HG02870 (cell line): ENCODE measurements around the gene RNU11.
"Not testable (repeated sequence)": the region's sequence is repeated elsewhere in the genome, so short reads cannot be mapped to it uniquely, and the experiment has no call there.

ENCODE experiments used
- ATAC-seq: cut with Tn5 transposase; IDR thresholded peaks from one replicate; pipeline ENCODE4 v1.9.1; 2021; ENCODE audit warnings: mild to moderate bottlenecking, moderate library complexity; ENCODE audit not compliant: unreplicated experiment

RNU11 gene

DNA sequence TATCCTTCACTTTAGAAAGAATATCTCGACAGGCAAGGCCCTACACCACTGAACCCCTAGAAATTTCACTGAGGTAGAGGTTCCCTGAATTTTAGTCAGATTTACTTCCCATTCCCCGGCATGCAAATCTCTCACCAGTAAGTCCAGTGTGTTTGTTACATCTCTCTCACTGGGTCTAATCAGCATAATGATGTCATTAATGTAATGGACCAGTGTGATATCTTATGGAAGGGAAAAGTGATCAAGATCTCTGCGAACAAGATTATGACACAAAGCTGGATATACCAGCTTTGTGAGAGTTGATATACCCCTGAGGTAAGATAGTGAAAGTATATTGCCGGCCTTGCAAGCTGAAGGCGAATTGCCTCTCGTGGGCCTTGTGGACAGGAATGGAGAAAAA, 7.9 kb downstream of the RNU11 start:
- no peak for ATAC-seq

DNA sequence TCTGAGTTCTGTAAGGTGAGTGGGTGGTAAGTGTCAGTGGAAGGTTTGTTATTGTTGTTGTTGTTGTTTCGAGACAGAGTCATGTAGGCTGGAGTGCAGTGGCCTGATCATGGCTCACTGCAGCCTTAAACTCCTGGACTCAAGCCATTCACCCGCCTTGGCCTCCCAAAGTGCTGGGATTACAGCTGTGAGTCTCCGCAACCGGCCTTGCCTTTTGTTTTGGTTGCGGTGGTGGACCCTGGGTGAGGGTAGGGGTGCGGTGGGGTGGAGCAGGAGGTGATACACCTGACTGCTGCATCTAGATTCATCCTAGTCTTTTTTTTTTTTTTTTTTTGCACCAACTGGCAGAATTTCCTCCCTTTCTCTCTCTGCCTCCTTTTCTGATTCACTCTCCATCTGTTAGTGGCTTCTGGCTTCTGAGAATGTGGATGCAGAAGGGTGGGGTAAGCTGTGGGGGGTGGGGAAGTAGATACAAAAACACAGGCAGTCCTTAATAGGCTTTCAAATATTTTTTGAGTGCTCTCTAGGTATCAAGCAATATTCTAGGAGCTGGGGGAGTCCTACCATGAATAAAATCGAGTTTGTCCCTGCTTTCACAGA, 15.6 kb downstream of the RNU11 start:
- ATAC-seq: no peak

GRCh38 chr1:28666806-28667205, 18.4 kb downstream of the RNU11 start:
- no peak for ATAC-seq

- ATAC-seq: peak; percentile 56
Observed at GRCh38 chr1:28668191-28668955, 20.0 kb downstream of the RNU11 start, which contains the start of gene GMEB1. Gene GMEB1, plus strand, starts transcription at chr1:28668784. Its CDS starts 14,829 bp downstream, at chr1:28683613.

DNA sequence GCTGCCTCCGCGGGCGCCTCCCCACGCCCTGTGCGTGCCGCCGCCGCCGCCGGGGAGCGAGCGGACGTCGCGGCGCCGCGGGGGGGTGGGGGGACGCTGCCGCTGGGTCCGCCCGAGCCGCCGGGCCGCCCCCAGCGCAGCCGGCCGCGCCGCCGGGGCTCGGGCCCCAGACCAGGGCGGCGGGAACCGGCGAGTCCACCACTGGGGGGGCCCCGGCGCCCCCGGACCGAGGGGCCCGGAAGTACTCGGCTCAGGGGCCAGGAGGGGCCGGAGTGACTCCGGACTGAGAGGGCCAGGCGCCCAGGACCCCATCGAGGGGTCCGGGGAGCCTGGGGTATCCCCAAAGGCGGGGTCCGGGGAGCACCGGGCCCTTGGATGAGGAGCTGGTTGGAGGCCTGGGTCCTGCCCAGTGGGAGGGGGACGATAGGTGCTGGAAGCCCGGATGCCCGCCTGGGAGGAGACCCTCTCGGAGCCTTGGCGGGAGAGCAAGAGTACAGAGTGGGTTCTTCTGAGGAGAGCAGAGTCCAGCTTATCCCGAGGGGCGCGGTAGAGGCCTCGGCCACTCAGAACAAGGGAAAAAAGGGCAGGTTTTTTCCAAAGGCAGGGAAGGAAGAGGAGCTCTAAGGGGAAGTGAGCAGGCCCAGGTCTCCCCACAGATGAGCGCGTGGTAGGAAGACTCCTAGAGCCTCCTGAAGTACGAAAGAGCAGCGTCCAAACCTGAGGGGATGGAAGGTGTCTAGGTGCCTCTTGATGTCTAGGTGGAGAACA, 20.7 kb downstream of the RNU11 start:
- peak; percentile 39 for ATAC-seq

DNA sequence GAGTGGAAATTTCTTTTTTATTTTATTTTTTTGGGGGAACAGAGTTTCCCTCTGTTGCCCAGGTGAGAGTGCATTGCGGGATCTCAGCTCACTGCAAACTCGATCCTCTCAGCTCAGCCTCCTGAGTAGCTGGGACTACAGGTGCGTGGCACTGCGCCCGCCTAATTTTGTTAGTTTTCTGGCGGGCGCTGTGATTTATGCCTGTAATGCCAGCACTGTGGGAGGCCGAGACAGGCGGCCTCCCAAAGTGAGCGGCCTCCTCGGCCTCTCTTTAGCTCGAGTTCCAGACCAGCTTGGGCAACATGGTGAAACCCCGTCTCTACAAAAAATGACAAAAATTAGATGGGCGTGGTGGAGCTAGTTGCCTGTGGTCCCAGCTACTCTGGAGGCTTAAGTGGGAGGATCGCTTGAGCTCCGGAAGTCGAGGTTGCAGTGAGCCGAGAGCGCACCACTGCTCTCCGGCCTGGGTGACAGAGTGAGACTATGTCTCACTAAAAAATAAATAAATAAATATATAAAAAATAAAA, 22.9 kb downstream of the RNU11 start:
- no peak for ATAC-seq

DNA sequence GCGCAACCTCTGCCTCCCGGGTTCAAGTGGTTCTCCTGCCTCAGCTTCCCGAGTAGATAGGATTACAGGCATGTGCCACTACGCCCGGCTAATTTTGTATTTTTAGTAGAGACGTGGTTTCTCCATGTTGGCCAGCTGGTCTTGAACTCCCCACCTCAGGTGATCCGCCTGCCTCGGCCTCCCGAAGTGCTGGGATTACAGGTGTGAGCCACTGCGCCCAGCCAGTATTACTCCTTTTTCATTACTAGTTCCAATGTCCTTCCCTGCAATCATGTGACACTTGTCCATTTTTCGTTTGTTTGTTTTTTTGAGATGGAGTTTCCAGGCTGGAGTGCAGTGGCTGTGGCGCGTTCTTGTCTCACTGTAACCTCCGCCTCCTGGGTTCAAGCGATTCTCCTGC, 24.6 kb downstream of the RNU11 start:
- not testable (repeated sequence) for ATAC-seq

DNA sequence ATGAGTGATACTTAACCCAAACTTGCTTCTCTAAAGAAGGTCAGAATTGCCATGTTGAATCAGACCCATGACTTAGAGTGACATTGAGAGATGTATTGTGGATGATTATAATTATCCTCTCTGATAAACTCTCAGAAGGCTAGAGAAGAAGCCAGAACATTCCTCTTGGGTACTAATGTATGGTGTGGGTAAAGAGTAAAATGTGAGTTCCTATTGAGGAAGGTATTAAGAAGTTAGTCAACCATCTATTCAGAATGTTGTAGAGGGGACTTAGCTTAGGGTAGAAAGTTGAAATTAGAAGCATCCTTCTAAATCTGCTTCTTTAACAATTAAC, 27.5 kb downstream of the RNU11 start:
- ATAC-seq: no peak

DNA sequence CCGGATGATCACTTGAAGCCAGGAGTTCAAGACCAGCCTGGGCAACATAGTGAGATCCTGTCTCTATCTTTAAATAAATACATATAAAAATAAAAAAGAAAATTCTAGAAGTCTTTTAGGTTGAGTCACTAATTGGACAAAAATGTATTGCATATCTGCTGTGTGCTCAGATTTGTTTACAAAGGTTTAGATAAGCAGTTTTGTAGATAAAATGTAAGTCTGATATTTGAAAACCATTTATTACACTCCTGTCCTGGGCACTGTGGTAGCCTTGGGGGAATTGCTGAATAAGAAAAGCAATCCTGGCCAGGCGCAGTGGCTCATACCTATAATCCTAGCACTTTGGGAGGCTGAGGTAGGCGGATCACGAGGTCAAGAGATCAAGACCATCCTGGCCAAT, 31.8 kb downstream of the RNU11 start:
- no peak for ATAC-seq

- no peak for ATAC-seq
Observed at GRCh38 chr1:28682840-28683239, 34.4 kb downstream of the RNU11 start.

GRCh38 chr1:28684937-28685336, 36.5 kb downstream of the RNU11 start:
- no peak for ATAC-seq

DNA sequence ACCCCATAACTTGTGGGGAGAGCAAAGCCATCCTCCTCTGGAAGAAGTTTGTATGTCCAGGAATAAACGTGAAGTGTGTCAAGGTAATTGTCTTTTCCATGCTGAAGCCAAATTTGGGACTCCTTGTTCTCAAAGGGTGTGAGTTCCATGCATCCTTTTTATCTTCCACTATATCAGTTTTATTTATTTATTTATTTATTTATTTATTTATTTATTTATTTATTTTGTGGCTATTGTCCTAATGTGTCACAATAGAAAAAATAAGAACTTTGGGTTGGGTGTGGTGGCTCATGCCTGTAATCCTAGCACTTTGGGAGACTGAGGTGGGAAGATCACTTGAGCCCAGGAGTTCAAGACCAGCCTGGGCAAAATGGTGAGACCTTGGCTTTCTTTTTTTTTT, 43.2 kb downstream of the RNU11 start:
- ATAC-seq: not testable (repeated sequence)
